ENCODE results near the gene LRP1B.

The LRP1B gene

DNA sequence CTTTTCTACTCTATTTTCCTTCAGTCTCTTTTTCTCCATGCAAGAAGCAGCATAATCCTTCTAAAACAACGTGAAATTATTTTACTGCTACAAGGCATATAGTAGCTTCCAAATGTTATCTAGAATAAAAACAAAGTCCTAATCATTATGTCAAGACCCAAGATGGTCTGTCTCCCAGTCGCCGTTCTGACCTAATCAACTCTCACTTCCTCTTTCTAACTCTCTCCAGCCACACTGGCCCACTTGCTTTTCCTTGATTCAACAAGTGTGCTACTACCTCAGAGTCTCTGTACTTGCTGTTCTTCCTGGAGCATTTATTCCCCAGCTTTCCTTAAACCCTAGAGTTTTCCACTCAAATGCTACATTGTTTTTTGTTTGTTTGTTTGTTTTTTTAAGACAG is 1491.2 kb downstream of the LRP1B start:
- no peak for DNase-seq

DNA sequence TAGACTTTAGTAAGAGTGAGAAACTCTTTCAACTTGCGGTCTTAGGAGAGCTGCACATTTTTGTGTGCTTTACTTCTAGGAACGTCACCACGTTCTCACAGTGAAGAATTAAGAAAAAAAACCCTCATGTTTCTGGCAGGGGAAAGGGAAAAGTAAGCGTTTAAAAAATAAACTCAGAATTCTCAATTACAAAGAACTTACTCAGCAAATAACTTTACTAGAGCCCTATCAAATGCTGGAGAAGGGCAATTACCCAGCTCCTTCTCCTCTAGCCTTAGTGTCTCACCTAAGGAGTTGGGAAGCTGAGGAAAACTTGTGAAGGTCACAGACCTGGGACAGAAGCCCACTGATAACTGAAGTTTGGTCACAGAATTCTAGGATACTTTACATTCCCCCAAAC is 1500.3 kb downstream of the LRP1B start:
- DNase-seq: no peak

DNA sequence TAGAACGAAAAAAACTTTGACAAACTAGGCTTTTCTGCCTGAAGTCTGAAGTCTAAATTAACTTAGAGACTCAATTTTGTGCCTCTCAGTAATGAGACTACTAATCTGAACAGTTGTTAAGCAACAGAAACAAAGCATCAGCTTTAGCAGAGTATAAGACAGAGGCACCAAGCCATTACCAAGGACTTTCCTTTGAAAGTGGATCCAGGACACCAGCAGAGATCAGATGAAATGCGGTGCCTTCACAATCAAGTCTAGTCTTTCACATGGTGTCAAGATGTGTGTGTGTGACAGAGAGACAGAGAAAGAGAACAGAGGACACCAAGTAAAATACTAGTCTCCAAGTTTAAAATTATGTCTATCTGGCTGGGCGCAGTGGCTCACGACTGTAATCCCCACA is 1502.9 kb downstream of the LRP1B start:
- DNase-seq: no peak

DNA sequence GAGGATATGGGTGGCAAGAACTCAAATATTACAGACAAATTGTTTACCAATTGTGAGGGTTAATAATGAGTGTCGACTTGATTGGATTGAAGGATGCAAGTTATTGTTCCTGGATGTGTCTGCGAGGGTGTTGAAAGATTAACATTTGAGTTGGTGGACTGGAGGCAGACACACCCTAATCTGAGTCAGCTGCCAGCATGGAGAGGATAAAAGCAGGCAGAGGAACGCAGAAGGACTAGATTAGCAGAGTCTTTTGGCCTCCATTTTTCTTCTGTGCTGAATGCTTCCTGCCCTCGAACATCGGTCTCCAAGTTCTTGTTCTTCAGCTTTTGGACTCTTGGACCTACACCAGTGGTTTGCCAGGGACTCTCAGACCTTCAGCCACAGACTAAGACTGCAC is 1503.7 kb downstream of the LRP1B start:
- DNase-seq: no peak

DNA sequence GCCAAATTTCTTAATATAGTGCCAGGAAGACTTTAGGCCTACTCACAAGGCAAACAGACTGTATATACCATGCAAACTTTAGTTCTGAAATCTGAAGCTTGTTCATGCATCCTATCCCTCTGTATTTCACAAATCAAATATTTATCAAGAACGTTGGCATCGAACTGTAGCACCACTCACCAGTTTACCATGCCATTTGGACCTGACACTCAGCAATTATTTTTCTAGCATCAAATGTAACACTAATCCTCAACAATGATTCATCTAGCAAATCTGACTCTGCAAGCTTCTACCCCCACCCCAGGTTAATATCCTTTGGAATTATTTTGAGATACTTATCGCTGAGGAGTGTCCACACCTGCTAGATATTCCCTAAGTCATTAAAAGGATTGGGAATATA is 1506.6 kb downstream of the LRP1B start:
- no peak for DNase-seq

DNA sequence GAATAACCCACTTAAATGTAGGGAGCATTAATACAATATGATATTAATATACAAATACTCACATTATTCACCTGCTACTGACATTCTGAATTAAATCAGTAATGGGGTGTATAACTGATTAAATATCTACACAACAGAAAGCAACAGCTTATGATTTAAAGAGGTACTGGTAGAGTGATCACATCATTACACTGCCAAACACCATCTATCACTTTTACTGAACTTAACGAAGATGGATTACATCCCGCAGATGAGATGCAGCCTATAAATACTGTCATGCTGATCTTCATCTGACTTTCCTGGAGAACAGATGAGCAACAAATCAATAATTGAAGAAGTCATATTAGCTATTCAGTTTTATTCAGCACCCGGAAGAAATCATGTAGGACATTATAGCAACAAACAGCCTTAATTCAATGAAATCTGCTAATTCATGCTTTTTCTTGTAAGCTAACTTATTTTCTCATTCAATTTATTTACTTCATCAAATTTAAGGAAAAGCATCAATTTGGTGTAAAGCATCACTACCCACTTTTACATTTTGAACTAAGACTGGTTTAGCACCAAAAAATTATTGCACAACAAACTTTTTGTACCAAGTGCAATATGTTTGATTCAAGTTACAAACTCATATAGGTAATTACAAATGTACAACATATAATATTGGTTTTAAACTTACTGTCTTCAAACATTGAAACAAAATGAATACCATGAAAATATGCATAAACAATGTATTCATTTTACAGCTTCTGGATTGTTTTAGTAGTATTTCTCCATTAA is 1509.0 kb downstream of the LRP1B start:
- no peak for DNase-seq

DNA sequence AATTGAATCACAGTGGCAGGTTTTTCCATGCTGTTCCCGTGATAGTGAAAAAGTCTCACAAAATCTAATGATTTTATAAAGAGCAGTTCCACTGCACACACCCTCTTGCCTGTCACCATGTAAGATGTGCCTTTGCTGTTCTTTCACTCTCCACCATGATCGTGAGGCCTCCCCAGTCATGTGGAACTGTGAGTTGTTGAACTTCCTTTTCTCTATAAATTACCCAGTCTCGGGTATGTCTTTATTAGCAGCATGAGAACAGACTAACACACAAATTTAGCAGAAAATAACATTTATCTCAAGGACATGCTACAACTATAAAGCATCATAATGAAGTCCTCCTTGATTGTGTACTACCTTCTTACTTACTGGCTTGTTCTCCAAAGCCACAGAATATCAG is 1526.0 kb downstream of the LRP1B start:
- no peak for DNase-seq

DNA sequence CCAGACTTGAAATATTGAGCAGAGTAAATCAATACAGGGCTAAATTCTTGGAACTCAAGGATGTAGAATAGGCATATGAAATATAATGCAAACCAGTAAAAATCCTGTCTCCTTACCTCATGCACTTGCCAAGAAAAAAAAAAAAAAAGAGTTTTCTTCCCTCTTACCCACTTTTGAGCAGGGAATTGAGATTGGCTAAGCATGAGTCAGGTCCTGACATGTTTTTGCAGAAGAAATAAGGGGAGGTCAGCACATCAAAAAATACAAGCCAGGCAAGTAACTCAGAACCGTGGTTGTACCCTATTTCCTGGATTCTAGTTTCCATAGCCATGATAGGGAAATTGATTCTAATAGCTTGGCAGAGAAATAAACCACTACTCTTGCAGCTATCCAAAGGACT is 1526.7 kb downstream of the LRP1B start:
- no peak for DNase-seq

DNA sequence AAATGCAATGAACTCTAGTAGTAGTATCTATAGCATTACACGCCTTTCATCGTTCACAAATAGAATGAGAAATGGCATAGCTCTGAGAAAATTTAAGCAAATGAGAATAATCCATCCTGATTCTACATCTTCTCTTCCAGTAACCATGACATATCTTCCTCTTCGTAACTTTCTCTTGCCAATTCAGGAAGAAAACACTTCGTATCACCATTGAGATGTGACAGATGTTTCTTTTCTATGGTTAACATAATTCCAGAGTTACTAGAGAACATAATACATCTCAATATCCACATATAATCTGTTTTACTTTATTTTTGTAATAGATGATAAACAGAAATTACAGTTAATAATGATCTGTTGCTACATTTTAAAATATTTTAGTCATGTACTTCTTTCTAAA is 1527.4 kb downstream of the LRP1B start:
- no peak for DNase-seq

DNA sequence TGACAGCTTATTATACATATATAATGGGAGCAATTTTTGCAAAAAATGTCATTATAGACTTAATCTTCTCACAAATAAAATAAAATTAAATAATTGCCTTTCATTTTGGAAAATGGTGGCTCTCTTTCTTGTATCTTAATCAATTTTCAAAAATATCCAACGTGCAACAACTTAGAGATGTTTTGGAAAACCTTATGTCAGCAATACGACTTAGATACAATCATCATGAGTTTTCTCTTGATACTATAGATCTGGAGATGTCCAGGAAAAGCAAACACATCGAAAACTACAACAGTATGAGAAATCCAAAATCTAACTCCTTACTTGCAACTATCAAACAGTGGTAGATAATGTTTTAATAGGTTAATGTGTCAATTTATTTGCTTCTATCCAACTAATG is 1529.0 kb downstream of the LRP1B start:
- DNase-seq: no peak

DNA sequence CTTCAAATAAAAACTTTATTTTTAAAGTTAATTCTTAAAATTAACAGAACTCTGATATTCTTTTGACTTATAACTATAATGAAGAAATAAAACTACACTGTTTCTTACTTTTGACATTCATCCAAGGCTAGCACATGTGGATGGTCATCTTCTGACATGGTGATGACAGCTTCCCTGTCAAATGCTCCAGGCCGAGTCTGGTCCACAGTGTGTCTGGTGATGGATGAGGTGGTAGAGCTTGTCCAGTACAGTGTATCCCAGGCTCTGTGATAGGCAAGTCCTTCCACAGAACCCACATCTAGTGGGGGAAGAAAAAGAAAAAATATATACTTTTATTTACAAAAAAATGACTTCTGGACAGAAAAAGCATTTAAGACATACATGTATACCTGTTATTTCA is 1529.5 kb downstream of the LRP1B start:
- DNase-seq: no peak

DNA sequence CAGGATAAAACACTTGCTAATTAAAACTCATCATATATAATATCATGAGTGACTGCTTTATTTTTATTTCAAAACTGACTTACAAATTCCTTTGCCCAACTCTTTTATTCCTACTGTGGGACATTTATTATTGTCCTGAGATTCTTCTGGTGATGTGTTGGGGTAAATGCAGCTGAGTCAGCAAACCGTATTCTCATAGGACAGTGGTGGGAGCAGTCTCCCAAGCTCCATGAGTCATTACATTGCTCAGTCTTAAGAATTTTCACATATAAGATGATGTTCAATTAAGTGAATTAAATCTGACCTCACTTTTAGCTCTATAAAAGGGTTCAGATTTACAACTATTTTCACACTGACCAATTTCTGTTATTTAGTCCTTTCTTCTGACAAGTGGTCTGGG is 1530.7 kb downstream of the LRP1B start:
- DNase-seq: no peak

DNA sequence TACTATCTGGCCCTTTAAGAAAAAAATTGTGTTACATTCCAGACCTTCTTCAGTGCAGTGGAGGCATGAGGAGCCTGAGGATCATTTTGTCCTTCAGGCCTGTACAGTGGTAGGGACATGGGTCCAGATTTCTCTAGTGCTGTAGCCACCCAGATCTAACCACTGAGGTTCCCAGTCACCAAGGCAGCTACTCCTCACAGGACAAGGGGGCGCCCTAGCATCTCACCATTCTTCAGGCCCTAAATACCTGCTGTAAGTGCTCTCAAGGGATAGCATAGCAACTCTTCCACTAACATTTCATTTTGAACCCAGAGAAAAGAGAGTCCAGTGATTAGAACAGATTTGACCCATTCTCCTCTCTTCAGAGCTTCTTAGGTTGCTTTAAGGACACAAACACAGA is 1533.0 kb downstream of the LRP1B start:
- DNase-seq: no peak

DNA sequence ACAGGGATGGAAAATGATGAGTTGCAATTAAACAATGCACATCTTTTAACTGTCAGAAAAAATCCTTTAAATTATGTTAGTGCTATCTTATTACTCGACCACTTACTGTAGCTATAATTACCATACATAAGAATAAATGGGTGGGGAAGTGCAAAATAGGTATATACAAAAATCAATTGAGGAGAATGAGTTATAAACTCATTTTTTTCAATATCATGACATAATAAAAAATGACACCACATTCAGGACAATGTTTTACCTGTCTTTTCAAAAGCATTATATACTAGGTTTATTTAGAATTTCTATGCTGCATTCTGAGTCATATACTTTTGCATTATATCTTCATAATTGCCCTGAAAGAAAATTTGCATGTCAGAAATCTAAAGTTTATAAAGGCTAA is 1533.6 kb downstream of the LRP1B start:
- DNase-seq: no peak

DNA sequence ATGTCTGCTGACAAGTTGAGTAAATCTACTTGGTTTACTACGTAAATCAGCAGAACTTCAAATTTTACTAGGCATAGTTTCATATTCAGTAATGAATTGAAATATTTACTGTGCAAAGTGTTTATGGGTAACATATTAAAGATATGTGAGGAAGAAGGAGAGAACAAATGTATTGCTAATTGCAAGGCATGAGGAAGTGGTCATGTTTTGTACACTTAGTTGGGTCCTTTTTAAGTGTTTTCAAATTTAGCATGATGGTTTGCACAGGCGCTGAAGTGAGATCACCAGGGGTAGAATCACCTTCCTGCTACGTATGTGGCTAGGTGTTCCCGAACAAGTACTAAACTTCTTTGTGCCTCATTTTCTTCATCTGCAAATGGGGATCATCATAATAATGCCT is 1534.4 kb downstream of the LRP1B start:
- DNase-seq: no peak

DNA sequence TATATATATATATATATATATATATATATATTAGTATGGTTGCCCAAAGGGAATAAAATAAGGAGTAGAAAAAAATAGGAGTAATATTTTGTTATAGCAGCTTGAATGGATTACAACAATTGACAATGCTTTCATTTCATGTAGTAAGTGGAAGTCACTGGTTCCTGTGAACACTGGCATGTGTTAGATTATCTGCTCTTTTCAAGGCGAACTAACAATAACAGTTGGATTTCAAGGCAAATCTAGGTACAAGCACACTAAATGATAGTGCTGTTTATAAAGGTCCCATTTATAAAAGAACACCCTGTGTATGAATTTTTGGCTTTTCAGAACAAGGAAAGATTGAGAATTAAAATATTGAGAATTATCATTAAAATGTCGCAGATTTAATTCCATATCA is 1535.7 kb downstream of the LRP1B start:
- DNase-seq: no peak

DNA sequence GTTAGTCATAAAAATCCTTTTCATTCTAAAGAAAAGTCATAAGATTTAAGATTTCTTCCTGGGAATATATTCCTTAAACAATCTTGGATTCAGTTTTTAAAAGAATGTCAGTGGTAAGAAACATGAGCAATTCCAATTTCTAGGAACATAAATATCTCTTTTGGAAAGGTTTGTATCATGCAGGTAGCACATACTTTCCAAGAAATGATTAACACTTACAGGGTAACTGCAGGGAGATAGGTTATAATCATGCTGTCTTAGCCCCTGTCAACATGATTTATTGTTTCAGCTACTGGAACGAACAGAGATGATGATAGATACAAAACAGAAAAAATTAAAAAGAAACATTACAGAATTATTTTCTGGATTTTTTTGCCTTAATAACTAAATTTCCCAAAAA is 1537.7 kb downstream of the LRP1B start:
- no peak for DNase-seq

DNA sequence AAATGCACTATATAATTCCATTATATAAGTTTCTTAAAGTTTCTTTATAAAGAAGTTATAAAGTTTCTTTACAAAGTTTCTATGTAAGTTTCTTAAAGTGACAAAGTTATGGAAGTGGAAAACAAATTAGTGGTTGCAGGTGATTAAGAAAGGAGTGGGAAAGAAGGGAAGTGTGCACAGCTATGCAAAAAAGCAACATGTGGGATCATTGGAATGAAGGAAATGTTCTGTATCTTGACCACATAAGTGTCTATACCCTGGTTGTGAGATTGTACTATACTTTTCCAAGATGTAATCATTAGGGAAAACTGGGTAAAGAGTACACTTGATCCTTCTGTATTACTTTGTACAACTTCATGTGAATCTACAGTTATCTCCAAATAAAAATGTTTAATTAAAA is 1541.1 kb downstream of the LRP1B start:
- DNase-seq: no peak

DNA sequence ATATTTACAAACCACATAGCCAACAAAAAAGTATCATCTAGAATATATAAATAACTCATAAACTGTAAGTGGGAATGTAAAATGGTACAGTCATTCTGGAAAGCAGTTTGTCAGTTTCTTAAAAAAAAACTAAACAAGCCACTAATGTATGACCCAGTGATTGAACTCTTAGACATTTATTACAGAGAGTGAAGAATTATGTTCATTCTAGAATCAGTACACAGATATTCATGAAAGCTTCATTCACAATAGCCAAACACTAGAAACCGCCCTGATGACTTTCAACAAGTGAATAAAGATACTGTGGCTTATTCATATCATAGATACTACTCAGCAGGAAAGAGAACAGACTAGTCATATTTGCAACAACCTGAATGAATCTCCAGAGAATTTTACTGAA is 1541.5 kb downstream of the LRP1B start:
- no peak for DNase-seq

DNA sequence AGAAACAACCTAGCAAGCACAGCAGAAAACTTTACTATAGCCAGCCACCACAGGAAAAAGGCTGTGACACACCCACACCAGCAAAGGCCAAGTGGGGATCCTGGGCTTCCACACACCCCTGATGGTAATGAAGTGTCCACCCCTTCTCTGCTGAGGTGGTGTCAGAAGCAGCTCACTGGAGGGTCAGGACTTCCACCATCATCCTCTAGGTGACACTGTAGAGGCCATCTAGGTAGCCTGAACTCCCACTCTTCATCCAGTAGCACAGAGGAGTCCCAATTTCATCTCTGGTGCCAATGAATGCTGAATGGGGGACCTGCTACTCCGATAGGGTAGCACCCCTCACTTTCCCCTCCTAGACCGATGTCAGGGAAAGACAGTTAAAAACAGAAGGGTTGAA is 1544.4 kb downstream of the LRP1B start:
- no peak for DNase-seq

DNA sequence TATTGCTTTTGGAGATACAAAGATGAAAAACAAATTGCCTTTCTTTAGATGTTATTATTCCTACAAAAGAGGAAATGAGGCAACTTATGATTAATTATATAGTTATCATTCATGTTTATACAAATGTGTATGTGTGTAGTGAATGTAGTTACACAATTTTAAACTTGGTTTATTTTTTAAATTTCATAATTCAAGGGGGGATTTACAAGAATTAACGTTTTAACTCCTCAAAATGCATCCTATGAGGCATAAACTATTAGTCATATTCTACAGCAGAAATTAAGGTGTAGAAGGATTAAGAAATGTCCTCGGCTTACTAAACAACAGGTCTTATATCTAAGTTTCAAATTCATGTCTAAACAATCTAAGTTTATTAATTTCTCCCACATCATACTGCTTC is 1545.8 kb downstream of the LRP1B start:
- no peak for DNase-seq

DNA sequence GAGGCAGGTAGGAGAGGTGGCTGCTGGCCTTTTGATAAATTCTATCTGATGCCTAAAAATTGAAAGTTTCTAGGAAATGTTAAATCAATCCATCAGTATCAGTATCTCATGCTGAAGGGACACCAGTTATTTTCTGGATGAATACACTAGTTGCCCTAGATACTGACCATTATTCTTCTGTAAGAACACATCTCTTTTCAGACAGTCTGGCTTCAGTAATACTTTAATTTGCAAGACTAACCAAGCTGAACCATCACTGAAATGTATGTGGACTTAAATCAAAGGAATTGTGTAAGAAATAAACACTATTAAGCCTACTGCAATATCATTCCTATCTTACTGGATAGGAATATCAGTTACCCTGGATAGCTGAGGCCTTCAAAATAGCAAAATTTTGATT is 1546.3 kb downstream of the LRP1B start:
- no peak for DNase-seq

DNA sequence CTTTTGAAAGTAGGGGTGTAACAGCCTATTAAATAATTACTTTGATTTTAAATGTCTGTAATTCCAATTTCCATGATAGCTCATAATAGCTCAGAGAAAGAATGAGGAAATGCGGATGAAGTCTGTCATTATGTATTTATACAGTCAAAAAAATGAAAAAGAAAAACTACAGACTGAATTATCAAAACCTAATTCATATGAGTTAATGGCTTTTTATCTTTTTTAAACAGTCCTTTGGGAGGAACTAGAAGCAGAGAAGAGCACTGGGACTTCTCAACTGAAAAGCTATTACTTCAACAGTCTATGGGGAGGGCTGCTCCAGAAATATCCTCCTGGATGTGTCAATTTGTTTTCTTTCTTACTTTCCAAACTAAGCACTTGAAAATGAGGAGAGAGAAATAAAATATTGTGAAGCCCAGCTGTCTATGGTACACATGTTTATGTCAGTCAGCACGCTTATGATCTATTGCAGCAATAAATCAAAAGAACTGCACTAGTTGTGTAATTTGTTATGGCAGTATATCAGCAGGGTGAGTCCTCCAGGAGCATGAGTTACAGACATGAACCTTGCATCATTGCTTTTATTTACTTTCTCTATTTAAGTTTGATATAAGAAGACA is 1550.2 kb downstream of the LRP1B start:
- DNase-seq: no peak

DNA sequence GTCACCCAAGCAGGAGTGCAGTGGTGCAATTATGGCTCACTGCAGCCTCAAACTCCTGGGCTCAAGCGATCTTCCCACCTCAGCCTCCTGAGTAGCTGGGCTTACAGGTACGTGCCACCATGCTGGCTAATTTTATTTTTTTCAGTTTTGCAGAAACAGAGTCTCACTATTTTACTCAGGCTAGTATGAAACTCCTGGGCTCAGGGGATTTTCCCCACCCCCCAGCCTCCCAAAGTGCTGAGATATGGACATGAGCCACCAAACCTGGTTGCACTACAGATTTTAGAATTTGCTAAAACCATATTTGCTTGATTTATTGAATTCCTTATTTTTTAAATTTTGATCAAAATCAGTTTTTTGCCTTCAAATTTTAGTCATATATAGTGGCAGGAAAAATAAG is 1553.4 kb downstream of the LRP1B start:
- DNase-seq: no peak

DNA sequence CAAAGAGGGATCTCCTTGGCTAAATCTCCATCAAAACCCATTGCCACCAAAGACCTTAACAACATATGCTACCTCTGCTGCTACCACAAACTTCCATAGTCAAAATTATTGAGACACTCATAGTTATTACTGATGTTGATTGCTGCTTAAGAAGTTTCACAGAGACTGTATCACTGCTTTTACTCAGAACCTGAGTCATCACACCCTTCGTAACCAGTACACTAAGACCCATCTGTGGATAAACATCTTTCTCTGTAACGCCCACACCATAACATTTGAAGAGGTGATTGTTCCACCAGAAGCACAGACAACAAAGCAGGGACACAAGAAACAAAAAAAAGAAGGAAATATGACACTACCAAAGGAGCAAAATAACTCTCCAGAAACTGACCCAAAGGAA is 1563.1 kb downstream of the LRP1B start:
- DNase-seq: no peak
